Medulla oblongata (tissue), 1 donor: Measurements from ENCODE around the gene AMBP.
A peak's percentile ranks its signal among the peaks of the same experiment; 100 is the strongest.

ENCODE experiments used
- DNase-seq: peaks from one replicate; pipeline ENCODE4 v3.0.0-alpha.2; 2015; ENCODE audit errors: extremely low spot score

AMBP gene

DNA sequence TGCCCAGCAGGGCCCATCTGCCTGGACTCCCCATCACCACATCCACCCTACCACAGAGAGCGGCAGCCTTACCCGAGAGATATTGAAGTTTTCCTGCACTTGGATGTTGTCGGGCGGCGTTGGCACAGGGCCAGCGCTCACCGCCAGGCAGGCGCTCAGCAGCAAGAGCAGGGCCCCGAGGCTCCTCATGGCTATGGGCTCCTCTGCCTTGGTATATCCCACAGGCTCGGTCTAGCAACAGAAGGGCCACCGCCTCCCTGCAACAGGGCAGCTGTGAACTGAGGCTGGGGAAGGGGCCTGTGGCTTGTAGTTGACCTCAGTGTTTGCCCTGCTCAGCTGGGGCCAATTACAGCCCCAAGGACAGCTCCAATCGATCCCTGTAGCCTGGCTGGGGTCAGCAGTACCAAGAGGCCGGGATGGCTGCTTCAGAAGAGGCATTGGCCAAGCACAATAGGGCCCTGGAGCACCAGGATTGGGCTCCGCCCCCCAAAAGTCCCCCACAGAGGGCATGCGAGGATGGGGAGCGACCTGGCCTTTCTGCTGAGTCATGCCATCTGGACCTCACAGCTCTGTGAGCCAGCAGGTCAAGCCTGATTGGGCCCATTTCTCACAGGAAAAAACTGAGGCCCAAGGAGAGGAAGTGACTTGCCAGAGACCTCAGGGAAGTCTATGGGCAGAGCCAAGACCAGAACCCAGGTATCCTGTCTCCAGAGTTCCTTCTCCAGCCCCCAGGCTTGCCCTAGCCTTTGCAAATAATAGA is at the start of gene AMBP:
AMBP (minus strand) TSS at position 280 of the 760 bp plus-strand sequence; CDS start at position 189, 91 bp downstream.
- DNase-seq, result no peak

DNA sequence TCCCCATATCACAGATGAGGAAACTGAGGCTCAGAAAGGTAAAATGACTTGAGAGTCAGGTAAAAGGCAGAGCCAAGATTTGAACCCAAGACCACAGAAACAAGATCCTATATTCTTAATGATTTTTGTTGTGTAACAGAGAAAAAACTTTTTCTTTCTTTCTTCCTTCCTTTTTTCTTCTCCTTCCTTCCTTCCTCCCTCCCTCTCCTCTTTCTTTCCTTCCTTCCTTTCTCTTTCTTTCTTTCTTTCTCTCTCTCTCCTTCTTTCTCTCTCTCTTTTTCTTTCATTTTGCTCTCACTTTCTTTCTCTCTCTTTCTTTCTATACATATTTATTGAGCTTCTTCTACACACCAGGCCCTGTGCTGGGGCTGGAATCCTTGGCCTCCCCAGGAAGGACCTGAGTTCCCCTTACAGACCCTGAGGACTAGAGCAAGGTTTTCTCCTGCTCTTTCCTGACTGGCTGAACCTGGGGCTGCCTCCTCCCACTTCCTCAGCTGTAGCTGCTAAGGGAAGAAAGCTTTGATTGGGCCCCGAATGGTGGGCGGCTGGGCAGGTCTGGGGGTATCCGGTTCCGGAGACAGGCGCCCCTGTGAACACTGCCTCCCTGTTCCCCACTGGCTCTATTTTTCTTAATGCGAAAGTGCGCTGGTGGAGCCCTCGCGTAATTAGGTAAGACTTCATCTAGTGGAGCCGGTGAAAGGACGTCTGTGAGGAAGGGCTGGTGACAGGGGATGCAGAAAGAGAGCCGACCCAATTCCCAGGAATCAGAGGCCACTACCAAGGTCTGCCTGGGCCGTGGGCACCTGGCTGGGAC is 48.4 kb upstream of the AMBP start:
- DNase-seq, result no peak

DNA sequence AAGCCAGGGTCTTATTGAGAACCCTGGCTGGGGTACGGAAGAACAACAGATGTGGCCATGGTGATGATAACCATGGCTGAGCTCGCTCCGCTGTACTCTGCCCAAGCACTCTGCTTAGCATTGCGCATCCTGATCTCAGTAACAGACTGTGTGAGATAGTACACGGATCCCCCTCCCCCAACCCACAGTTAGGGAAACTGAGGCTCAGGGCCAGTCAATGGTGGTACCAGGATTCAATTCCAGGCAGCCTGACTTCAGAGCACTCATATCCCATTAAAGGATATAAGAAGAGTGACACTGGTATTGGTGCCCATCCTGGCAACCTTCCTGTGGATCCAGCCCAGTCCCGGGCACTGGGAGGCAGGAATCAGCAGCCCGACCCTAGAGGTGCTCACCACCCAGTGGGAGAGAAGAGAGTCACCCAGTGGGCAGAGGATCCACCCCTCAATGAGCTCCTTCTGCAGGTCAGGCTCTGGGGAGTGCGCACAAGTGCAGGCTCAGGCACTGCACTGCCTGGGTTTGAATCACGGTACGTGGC is 47.4 kb upstream of the AMBP start:
- no peak for DNase-seq

DNA sequence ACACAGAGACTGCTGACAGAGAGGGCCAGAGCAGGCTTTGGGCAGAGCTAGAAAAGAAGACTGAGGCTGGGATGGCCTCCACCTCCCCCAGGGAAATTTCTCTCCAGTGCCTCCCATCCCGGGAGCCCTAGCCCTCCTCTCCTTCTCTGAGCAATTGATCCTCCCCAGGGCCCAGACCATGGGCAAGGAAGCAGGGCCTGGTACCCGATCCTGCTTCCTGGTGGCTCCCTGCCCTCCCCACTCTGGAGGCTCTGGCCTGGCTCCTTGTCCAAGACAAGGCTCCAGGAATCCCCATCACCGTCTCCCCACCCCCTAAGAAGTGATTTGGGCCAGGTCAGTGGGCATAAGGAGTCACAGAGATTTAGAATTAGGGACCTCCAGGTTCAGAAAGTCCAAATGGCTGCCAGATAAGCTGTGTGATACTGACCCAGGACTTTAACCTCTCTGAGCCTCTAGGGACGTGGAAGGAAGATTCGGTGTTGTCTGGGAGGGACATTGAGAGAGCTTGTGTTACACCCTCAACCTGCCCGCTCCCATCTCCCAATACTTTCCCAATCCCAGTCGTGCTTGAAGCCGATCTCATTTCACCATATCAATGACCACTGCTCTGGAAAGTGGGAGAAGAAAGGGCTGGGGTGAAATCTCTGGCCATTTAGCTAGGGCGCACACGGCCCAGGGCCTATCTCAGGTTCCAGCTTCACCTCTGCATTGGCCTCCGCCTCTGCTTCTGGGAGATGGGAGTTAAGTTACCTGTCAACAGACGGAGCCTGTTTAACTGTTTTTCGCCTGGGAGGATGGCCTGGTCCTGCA is 46.8 kb upstream of the AMBP start:
- DNase-seq, result no peak

DNA sequence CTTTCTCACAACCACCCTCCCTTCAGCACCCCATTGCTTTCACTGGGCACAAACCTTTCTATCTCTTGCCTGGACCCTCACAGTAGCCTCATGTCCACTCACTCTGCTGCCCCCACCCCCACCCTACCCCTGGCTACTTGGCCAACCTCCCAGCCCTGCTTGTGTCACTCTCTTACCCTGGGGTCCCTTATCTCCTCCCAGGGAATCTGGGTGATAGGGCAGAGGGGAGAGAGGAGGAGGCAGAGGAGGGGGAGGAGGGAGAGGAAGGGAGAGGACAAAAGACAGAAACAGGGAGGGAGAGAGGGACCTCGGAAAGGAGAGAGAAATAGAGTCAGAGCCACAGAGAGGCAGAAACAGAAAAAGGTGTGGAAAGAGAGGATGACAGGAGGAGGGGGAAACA is 46.0 kb upstream of the AMBP start:
- no peak for DNase-seq

DNA sequence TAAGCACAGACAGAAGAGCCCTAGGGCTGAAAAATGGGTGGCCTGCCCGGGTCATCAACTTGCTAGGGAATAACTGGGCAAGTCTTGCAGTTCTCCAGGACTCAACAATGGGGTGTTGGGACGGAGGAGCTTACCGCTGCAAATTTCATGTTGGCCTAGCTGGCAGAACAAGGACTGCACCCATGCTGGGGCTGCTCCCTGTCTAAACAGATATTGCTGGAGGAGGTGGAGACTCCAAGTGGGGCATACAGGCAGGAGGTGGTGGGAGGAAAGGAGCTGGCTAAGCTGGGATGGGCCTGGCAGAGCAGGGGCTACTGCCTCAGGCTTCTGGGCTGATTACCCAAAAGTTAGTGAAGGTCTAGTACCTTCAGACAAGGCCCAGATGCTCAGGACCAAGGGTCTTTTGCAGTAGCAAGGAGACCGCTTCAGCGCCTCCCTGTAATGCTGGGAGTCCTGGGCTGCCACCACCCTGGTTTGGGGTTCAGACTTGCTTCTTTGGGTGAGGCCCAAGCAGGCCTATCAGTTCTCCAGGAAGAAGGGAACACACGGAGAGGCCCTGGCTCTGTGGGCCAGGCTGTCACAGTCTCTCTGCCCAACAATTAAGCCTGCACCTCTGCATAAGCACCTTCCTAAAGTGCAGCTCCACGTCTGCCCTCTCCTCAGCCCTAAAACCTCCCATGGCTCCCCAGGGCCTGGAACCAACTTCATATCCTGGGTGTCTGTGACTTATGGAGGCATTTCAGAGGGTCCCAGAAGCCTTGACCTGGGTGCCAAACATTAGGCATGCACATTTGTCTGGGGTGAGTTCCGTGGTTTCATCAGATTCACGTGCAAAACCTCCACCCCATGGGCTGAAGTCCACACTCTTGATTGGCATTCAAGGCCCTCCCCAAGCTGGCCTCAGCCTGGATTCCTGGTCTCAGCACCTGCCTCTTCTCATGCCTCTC is 45.2 kb upstream of the AMBP start:
- DNase-seq, result no peak

DNA sequence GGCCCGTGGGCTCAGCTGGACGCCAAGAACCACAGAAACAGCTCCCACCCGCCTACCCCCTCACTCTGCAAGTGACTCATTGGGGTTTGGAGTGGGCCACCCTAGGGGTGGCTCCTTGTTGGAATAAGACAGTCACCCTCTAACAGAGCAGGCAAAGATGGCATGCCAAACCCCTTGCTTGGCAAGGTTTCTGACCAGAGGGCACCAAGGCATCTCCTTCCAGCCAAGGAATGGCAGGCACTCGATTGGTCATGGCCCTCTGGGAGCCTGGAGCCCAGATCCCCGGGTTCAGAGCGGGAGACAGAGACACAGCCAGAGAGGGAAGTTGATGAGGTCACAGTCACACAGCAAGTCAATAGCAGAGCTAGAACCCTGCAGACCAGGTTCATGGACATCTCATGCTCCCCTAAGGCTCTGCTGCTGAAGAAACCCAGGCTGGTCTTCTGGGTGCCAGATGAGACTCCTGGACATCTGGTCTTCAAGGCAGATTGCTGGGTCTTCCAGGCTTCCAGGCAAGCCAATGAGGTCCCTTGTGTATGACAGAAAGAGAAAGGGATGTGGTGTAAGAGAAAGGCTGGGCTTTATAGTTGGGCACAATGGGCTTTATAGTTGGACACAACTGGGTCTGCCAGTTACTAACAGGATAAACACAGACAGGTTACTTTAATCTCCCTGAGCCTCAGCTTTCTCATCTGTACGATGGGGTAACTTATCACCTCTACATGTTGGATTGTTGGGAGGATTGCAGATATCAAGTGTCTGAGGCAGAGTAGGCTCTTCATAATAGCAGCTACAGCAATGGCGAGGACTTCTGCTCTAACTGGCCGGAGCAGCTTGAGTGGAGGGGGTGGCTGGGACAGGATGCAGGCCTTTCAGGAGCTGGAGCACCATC is 44.3 kb upstream of the AMBP start:
- no peak for DNase-seq

DNA sequence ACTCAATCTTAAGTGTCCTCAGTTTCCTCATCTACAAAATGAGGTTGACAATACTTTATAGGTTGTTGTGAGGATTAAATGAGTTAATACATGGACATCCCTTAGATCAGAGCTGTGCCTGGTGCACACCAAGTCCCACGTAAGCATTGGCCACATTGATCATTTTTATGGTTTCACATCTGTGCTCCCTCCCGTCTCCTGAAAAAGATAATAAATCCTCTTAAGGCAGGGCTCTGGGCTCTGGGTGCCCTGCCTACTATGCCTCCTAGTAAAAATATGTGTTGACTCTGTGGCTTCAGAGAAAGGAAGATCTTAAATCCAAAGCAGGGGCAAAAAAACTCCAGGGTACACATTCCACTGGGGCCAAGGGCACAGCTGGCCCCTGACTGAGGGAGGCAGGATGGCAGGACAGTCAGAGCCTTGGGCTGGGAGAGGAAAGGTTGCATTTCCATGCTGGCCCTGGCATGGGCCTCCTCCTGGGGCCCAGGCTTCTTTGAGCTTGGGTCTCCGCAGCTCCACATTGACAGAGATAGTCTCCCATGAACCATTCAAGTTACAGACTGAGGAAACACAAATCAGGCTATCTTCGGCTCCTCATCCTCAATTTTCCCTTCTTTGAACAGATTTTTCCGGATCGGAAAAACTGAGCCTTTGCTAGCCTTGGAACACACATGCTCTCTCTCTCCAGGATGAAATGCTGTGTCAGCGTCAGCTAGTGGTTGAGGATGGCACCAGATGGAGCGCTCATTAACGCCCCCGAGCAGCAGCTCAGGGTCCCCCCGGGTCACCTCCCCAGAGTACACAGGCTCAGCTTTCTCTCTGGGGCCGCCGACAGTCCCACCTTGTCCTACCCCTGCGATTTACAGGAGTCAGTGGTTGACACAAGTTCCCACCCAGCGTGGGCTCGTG is 43.4 kb upstream of the AMBP start:
- DNase-seq, result no peak

DNA sequence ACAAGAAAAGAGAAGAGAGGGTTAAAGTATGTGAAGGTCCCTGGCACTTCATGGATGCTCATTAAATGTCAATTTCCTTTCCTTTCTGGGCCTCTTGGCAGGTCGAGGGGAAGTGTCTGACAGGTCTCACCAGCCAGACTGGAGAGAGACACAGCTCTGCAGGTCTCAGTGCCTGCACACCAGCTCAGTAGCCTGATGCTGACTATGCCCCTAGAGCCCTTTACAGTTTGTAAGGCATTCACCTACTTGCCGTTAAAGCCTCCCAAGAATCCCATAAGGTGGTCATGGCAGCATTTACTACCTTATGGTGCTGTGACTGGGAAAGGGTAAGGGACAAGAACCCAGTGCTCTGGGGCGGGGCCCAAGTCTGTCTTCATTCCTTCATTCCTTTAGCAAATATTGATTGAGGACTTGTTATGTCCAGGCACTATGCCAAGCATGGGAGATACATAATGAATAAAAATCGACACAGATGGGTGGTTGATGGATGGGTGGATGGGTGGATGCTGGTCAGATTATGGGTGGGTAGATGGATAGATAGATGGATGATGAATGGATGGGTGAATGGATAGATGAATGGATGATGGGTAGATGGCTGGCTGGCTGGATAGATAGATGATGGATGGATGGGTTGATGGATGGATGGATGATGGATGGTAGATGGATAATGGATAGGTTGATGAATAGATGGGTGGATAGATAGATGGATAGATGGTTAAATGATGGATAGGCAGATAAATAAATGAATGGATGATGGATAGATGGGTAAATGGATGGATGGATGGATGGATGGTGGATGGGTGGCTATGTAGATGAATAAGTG is 42.3 kb upstream of the AMBP start:
- DNase-seq, result no peak

DNA sequence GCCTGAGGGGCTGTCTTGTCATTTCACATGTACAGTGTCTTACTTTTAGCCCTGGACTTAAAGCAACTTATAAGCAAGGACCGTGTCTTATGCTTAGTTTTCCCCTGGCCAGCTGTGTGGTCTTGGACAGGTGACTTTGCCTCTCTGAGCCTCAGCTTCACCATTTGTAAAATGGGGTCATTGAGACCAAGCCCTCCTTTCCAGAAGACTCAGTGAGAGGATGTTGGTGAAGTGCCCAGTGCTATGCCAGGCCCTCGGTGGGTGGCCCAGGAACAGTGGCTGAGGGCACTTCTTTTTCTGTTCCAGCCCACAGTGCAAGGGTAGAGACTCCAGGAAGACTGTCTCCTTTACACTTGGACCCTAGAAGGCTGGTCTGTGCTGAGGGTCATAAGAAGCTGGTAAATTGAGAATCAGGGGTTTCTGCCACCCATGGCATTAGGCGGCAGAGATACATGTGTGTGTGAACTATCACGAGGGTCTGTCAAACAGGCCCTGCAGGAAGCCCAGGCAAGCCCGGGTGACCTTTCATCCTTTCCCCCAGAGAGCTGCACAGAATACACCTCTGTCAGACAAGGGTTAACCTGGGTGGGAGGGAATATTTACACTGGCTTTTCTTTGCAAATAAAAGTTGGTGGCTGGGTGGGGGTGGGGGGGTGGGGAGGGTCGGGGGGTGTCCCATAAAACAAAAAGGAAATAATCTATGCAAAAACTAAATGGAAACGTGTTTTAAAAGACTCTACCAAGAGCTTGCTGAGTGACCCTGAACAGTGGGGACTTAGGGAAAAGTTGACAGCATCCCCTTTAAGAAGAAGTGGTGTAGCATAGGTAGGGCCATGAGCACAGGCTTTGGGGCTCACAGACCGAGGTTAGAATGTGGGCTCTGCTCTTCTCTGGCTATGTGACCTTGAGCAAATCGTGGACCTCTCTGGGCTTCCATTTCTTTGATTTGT is 41.4 kb upstream of the AMBP start:
- no peak for DNase-seq

DNA sequence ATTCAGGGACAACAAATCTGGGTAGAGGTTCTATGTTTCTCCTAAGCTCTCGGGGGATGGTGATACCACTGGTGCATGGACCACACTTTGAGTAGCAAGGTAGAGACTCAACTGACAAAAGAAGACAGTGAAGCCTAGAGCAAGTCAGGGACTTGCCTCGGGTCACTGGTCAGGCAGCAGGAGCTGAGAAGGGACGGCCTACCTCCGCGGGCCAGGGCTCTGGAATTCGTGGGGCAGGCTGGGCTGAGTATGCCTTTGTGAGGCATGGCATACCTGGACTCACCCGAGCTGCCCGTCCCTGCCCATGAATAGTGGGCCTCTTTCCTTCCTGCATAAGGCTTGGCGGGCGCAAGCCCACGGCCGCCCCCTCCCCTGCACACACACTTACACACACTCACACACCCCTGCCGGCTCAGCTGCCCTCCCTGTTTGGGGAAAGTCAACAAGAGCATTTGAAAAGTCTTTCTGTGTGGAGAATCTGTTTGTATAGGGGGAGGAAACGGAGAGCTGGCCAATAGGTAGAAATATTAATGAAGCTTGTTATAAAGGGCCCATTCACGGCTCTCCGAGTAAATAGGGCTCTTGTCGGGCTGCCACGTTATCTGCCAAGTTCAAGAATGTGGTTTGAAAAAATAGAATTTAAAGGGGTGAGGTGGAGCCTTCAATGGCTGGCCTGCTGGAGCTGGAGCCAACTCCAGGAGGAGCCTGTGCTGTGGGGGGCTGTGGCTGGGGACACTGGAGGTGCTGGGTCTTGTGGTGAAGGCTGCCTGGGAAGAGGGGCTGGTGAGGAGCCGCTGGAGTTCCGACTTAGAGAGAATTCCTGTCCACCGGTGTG is 40.1 kb upstream of the AMBP start:
- peak; percentile 39 for DNase-seq

DNA sequence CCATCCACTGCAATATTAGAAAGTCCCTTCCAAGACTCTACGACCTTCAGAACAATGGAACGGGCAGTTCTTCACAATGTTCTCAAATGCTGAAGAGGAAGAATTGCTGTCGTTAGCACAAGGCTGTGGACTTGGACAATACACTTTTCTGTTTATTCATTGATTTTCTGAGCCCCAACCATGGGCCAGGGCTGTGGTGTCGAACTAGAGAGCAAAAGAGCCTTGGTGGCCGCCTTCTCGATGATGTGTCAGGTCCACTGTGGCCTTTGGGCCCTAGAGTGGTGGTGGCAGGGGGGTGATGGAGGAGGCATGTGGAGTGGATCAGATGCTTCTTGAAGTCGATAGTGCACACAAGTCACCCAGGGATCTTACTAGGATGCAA is 39.5 kb upstream of the AMBP start:
- DNase-seq, result no peak

DNA sequence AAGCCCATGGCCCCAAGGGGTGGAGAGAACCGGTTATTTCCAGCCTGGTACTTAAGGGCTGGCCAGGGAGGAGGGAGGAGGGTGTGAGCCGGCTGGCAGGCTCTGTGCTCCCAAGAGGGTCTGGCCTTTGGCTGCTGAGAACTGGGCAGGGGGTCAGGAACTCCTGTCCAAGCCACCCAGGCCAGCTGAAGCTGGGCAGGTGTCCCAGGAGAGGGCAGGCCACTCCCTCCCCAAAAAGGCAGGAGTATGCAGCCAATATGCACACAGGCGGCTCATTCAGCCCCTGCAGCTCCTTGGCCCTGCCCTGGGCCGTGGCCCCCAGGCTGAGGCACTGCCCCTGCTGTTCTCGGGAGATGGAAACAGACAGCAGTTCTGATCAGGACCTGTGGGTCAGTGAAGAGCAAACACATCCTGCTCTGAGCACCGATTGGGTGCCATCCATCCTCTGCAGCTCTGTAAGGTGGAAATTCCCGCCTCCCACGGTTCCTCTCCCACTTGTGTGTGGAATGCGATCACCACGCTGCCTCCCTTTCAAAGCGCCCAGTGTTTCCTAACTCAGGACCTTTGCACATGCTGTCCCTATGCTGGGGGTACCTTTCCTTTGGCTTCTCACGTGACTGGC is 38.1 kb upstream of the AMBP start:
- peak; percentile 27 for DNase-seq

DNA sequence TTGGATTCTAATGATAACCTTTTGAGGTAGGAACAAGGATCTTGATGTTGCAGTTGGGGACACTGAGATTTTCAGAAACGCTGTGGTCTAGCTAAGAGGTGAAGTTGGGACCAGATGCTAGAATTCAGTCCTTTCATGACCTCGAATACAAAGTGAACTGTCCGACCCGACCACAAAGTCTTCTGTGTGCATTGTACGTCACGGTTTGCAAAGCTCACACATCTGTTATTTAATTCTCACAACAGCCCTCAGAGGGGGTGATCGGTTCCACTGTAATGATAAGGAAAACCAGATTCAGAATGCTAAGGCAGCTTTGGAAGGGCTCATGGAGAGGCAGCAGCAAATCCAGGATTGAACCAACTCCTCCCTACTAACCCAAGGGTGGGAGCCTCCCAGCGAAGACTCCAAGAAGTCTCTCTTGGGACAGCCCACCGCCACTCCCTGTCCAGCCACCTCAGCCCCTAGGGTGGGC is 37.6 kb upstream of the AMBP start:
- no peak for DNase-seq

DNA sequence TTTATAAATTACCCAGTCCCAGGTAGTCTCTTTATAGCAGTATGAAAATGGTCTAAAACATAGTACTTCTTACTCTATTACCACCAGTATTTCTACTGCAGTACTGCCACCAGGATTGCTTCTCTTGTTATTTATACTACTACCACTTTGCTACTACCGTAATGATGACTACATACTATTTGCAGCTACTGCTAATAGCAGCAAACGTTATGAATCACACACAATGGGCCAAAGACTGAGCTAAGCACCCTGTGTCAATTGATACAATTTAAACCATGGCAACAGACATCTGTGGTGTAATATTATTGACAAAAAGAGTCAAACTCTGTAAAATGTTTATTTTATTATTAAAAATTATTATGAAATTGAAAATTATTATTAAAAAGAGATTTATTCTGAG is 36.3 kb upstream of the AMBP start:
- DNase-seq, result no peak
